ENCODE measurements around the gene RACGAP1. TPM values are rescaled to one million over a fixed set of nuclear protein-coding genes. Genes with fewer than 3 reads are reported as not detected.

Gene RACGAP1
- total RNA-seq, 3 donors from 2014 or later (not counting 1 experiment from before 2014, with no cell fraction given): 6.1 to 11.6 (median 8.7) TPM

DNA sequence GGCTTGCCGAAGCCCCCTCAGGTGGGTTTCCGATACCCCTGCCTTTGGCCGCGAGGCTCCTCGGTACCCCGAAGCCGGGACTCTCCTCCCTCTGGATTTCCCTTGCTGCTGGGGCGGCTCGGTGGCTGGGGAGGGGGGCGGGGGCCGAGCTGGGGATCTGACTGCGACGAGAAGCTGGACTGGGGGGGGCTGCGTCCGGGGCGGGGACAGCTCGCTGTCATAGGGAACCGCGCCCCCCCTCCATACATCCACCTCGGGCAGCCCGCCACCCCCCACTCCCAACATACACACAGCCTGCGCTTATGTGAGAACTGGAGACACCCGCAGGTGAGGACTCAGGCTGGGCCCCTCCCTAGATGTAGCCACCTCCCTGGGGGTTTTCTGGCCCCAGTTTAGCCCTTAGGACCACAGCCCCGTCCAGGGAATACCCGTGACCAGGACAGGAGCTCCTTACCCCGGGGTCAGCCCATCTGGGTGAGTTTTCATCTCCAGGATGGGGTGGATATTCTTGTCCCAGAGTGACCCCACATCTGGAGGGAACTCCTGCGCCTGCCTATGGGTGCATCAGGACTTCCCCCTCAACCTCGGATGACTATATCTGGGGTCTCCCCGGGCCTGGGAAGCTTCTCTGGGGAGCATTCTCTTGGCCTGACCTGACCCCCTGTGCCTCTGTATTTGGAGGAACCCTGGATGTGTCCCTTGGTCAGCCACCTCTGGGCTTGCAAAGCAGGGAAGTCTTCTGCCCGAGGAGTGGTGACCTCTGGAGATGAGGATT is 32.8 kb upstream of the RACGAP1 start:
- DNase-seq (no peak), ATAC-seq (no peak)
- peaks cover 24% of the 10 kb centered on the region in 2 donors for H3K4me1 Mint-ChIP-seq
- WGBS (ENCODE audit: insufficient coverage): 25% methylated on average over 27 of the region's 30 CpGs
- peaks cover 15% of the 10 kb centered on the region for H3K4me1 ChIP-seq (ENCODE audit: control insufficient read depth, insufficient read depth, low read length)
- peaks cover 50 to 55% of the 10 kb centered on the region in 2 donors for H3K27me3 Mint-ChIP-seq (ENCODE audit: low read depth in 2 of 2)
- H3K36me3 Mint-ChIP-seq: no peaks in the 10 kb centered on the region
- no peak overlapping the region for H3K4me3 ChIP-seq (ENCODE audit: low read length)
- no peak overlapping the region for H3K27ac ChIP-seq (ENCODE audit: low read length)
- H3K9me3 ChIP-seq (ENCODE audit: control insufficient read depth, insufficient read depth, low read length): no peaks in the 10 kb centered on the region
- H3K27ac Mint-ChIP-seq: no peak overlapping the region
- H3K36me3 ChIP-seq (ENCODE audit: control insufficient read depth, insufficient read depth, low read length): no peaks in the 10 kb centered on the region
- intact Hi-C loops (cut with micrococcal nuclease): loop anchor here (5.0 kb wide), 1 partner anchor 191 kb away; no protein-coding TSS in a partner anchor
- H3K4me3 Mint-ChIP-seq: peak overlapping the region; percentile 42
- H3K9me3 Mint-ChIP-seq: no peaks in the 10 kb centered on the region
- TF ChIP-seq, protein P1, sequence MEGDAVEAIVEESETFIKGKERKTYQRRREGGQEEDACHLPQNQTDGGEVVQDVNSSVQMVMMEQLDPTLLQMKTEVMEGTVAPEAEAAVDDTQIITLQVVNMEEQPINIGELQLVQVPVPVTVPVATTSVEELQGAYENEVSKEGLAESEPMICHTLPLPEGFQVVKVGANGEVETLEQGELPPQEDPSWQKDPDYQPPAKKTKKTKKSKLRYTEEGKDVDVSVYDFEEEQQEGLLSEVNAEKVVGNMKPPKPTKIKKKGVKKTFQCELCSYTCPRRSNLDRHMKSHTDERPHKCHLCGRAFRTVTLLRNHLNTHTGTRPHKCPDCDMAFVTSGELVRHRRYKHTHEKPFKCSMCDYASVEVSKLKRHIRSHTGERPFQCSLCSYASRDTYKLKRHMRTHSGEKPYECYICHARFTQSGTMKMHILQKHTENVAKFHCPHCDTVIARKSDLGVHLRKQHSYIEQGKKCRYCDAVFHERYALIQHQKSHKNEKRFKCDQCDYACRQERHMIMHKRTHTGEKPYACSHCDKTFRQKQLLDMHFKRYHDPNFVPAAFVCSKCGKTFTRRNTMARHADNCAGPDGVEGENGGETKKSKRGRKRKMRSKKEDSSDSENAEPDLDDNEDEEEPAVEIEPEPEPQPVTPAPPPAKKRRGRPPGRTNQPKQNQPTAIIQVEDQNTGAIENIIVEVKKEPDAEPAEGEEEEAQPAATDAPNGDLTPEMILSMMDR (IDR thresholded peaks at IDR 0.05): no peak
- peaks cover 22% of the 10 kb centered on the region for H3K27me3 ChIP-seq (ENCODE audit: control insufficient read depth, insufficient read depth, low read length)

GRCh38 chr12:50057000-50057841 is 31.9 kb upstream of the RACGAP1 start, which contains the start of gene ASIC1:
Gene ASIC1, plus strand, starts transcription at chr12:50057596. Its CDS starts 1,171 bp downstream, at chr12:50058767.
- peaks cover 24% of the 10 kb centered on the region for H3K27me3 ChIP-seq (ENCODE audit: control insufficient read depth, insufficient read depth, low read length)
- H3K4me1 Mint-ChIP-seq: peaks cover 24% of the 10 kb centered on the region in 2 donors
- peaks cover 55 to 61% of the 10 kb centered on the region in 2 donors for H3K27me3 Mint-ChIP-seq (ENCODE audit: low read depth in 2 of 2)

DNA sequence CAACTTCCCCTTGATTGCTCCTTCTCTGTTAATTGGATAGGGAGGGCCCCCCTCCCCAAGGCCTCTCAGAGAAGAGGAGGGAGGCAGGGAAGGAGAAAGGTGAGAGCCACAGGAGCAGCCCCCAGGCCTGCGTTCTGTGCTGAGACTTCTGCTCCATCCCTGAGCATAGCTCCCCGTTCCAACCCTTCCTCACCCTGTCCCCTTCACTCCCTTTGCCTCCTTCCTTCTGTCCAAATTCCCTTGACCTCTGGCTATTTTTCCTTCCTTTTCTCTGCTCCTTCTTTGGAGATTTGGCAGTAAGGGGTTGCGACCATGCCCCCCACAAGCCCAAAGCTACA is 31.3 kb upstream of the RACGAP1 start:
- ATAC-seq (no peak), DNase-seq (no peak)
- Histone ChIP-seq H3K36me3 (ENCODE audit: control insufficient read depth, insufficient read depth, low read length) (no peaks in the 10 kb centered on the region), H3K9me3 (ENCODE audit: control insufficient read depth, insufficient read depth, low read length) (no peaks in the 10 kb centered on the region), H3K4me1 (ENCODE audit: control insufficient read depth, insufficient read depth, low read length) (peaks cover 15% of the 10 kb centered on the region), H3K27ac (ENCODE audit: low read length) (no peak overlapping the region), H3K27me3 (ENCODE audit: control insufficient read depth, insufficient read depth, low read length) (peaks cover 24% of the 10 kb centered on the region), H3K4me3 (ENCODE audit: low read length) (no peak overlapping the region)
- Mint-ChIP-seq H3K27me3 (ENCODE audit: low read depth in 2 of 2) (peaks cover 57 to 62% of the 10 kb centered on the region in 2 donors), H3K4me3 (peak overlapping the region; percentile 85), H3K36me3 (no peaks in the 10 kb centered on the region), H3K4me1 (peaks cover 24% of the 10 kb centered on the region in 2 donors), H3K27ac (no peak overlapping the region), H3K9me3 (no peaks in the 10 kb centered on the region)
- WGBS (ENCODE audit: insufficient coverage): 24% methylated on average over 2 of the region's 3 CpGs
- TF ChIP-seq, protein P1 (IDR thresholded peaks at IDR 0.05): no peak
- intact Hi-C loops (cut with micrococcal nuclease): loop anchor here (1.0 to 5.0 kb wide), 2 partner anchors 89 to 189 kb away; no protein-coding TSS in a partner anchor

More at GRCh38 chr12:50057000-50057841, 31.9 kb upstream of the RACGAP1 start, which contains the start of gene ASIC1:
- peaks cover 15% of the 10 kb centered on the region for H3K4me1 ChIP-seq (ENCODE audit: control insufficient read depth, insufficient read depth, low read length)
- ATAC-seq (peak; percentile 37 to 60 (median 40)), DNase-seq (peak in 1 of 2 donors; percentile 59)
- H3K27ac ChIP-seq (ENCODE audit: low read length): no peak within 1 kb of the TSS
- TF ChIP-seq, protein P1 (IDR thresholded peaks at IDR 0.05): no peak
- Mint-ChIP-seq H3K4me3 (peak within 1 kb of the TSS; percentile 85), H3K9me3 (no peaks in the 10 kb centered on the region), H3K27ac (no peak within 1 kb of the TSS), H3K36me3 (no peaks in the 10 kb centered on the region)
- H3K4me3 ChIP-seq (ENCODE audit: low read length): no peak within 1 kb of the TSS
- WGBS (ENCODE audit: insufficient coverage): under 1% methylated on average over 87 of the region's 88 CpGs
- no peaks in the 10 kb centered on the region for H3K36me3 ChIP-seq (ENCODE audit: control insufficient read depth, insufficient read depth, low read length)
- intact Hi-C loops (cut with micrococcal nuclease): loop anchor here (1.0 to 5.0 kb wide), 2 partner anchors 90 to 190 kb away; no protein-coding TSS in a partner anchor
- H3K9me3 ChIP-seq (ENCODE audit: control insufficient read depth, insufficient read depth, low read length): no peaks in the 10 kb centered on the region

All from natural killer cell (primary cell).